Measurements from ENCODE around the gene PAWR. TPM values are rescaled to one million over a fixed set of nuclear protein-coding genes. Genes with fewer than 3 reads are reported as not detected.

The PAWR gene
- total RNA-seq, 2 donors from 2014 or later = 14.2 to 24.3 TPM

DNA sequence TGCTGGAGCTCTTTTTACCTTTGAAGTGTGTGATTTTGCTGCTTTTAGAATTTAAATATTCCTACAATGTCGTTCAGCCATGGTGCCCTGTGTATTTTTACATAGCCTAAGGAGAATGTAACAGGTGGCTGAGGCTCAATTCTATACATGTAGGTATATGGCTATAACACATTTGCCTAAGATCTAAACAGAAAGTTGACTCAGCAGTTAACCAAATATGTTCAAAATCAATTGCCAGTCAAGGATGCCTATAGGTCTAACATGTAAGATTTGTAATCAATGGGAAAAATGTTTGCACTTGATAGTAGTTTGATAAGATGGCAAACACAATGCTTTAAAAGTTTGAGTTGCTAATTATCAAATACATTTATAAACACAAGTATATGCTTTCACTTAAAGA lies 8.2 kb downstream of the PAWR start:
- Histone ChIP-seq H3K27me3 (no peaks in the 10 kb centered on the region), H3K4me3 (no peak overlapping the region), H3K9me3 (no peaks in the 10 kb centered on the region), H3K36me3 (no peaks in the 10 kb centered on the region), H3K27ac (no peak overlapping the region), H3K4me1 (peaks cover 0 to 19% of the 10 kb centered on the region in 2 donors)
- TF ChIP-seq, protein P1, sequence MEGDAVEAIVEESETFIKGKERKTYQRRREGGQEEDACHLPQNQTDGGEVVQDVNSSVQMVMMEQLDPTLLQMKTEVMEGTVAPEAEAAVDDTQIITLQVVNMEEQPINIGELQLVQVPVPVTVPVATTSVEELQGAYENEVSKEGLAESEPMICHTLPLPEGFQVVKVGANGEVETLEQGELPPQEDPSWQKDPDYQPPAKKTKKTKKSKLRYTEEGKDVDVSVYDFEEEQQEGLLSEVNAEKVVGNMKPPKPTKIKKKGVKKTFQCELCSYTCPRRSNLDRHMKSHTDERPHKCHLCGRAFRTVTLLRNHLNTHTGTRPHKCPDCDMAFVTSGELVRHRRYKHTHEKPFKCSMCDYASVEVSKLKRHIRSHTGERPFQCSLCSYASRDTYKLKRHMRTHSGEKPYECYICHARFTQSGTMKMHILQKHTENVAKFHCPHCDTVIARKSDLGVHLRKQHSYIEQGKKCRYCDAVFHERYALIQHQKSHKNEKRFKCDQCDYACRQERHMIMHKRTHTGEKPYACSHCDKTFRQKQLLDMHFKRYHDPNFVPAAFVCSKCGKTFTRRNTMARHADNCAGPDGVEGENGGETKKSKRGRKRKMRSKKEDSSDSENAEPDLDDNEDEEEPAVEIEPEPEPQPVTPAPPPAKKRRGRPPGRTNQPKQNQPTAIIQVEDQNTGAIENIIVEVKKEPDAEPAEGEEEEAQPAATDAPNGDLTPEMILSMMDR (IDR thresholded peaks at IDR 0.05) = no peak
- no peak for DNase-seq (ENCODE audit: low spot score)

DNA sequence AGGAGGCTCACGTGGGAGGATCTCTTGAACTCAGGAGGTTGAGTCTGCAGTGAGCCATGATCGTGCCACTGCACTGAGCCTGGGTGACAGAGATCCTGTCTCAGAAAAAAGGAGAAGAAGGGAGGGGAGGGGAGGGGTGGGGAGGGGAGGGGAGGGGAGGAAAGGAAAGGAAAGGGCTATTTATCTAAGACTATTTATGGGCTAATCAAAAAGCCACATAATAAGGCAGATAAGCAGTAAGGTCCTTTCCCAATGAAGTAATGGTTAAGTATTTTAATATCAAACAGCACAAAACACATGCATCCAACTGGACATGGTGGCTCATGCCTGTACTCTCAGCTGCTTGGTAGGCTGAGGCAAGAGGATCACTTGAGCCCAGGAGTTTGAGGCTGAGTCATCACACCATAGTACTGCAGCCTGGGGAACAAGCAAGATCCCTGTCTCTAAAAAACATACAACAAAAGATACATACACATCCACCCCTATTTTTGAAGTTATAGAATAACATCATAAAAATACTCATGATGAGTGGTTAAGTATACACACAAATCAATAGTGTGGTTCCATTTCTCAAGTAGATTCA lies 9.7 kb downstream of the PAWR start:
- TF ChIP-seq, protein P1 (IDR thresholded peaks at IDR 0.05) = no peak
- peaks cover 0 to 12% of the 10 kb centered on the region in 2 donors for H3K4me1 ChIP-seq
- no peaks in the 10 kb centered on the region for H3K9me3 ChIP-seq
- H3K27me3 ChIP-seq = no peaks in the 10 kb centered on the region
- H3K4me3 ChIP-seq = no peak overlapping the region
- DNase-seq (ENCODE audit: low spot score) = no peak
- H3K27ac ChIP-seq = no peak overlapping the region
- H3K36me3 ChIP-seq = no peaks in the 10 kb centered on the region

DNA sequence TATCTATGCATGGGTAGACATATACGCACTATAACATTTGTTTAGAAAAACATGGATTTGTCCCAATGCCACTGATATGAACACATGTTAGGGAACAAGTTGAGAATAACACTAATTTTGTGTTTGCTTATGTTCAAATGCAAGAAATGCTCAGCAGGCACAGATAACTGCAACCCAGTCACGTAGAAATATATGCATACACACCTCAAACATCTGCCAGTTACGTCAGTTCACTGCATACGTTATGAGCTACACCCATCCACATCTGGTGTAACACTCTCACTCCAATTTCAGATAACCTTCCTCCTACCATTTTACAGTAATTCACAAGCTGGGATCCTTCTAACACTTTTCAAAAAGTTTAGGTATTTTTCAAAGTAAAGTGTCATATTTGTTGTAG lies 10.7 kb downstream of the PAWR start:
- Histone ChIP-seq H3K27me3 (no peaks in the 10 kb centered on the region), H3K4me3 (no peak overlapping the region), H3K4me1 (peaks cover 0 to 9% of the 10 kb centered on the region in 2 donors), H3K27ac (no peak overlapping the region), H3K36me3 (no peaks in the 10 kb centered on the region), H3K9me3 (no peaks in the 10 kb centered on the region)
- DNase-seq (ENCODE audit: low spot score) = no peak
- TF ChIP-seq, protein P1 (IDR thresholded peaks at IDR 0.05) = no peak

DNA sequence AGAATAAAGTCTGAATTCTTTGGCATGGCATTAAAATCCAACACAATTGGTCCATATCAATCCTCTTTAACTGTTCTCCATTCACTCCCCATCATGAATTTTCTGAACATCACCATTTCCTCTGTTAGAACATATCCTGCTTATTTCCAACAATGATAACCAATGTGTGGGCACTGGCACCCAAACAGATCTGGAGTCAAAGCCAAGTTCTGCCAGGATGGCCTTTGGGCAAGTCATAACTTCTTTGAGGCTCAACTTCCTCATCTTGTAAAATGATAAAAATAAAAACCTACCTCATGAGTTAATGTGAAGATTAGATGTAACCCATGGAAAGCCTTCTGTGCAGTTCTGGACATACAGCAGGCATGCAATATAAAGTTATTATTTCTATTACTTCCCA lies 12.5 kb downstream of the PAWR start:
- Histone ChIP-seq H3K27me3 (no peaks in the 10 kb centered on the region), H3K4me3 (no peak overlapping the region), H3K4me1 (peaks cover 0 to 9% of the 10 kb centered on the region in 2 donors), H3K9me3 (no peaks in the 10 kb centered on the region), H3K36me3 (no peaks in the 10 kb centered on the region), H3K27ac (no peak overlapping the region)
- no peak for DNase-seq (ENCODE audit: low spot score)
- TF ChIP-seq, protein P1 (IDR thresholded peaks at IDR 0.05) = no peak

DNA sequence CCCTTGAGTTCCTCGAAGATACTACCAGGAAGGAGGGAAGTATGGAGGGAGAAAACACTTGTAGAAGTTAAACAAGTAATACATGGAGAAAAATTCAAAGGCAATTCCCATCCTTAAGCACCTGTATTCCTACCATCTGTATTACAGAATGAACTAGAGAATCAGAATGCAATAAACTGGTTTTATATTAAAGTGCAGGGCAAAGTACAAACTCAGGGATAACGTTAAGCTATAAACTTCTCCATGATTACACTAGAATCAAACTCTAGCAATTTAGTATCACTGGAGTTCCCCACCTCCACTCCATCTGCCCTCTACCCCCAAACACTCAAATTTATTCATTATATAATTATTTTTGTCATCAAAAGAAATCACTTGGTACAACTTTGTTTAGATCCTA lies 13.1 kb downstream of the PAWR start:
- H3K27me3 ChIP-seq = no peaks in the 10 kb centered on the region
- peaks cover 0 to 9% of the 10 kb centered on the region in 2 donors for H3K4me1 ChIP-seq
- H3K4me3 ChIP-seq = no peak overlapping the region
- no peak for DNase-seq (ENCODE audit: low spot score)
- no peak overlapping the region for H3K27ac ChIP-seq
- H3K9me3 ChIP-seq = no peaks in the 10 kb centered on the region
- TF ChIP-seq, protein P1 (IDR thresholded peaks at IDR 0.05) = no peak
- no peaks in the 10 kb centered on the region for H3K36me3 ChIP-seq

DNA sequence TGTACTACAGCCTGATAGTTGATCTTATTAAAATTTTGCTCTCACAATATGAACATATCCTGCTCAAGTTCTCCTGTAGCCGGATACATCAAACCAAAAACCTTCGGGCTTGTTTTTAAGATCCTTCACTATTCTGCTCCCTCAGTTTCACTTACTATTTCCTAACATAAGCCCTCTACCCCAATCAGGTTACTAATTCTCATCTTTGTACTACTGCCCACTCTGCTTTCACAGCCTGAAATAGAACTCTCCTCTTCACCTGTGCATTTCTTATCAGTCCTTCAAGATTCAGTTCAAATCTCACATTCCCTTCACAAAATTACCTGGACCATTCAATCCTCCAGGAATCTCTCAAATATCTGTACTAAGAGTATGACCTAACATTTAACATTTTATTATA lies 14.2 kb downstream of the PAWR start:
- H3K9me3 ChIP-seq = no peaks in the 10 kb centered on the region
- no peak for DNase-seq (ENCODE audit: low spot score)
- TF ChIP-seq, protein P1 (IDR thresholded peaks at IDR 0.05) = no peak
- no peaks in the 10 kb centered on the region for H3K36me3 ChIP-seq
- no peaks in the 10 kb centered on the region for H3K27me3 ChIP-seq
- H3K4me1 ChIP-seq = peaks cover 0 to 9% of the 10 kb centered on the region in 2 donors
- H3K4me3 ChIP-seq = no peak overlapping the region
- H3K27ac ChIP-seq = no peak overlapping the region

Data from right atrium auricular region (tissue), 2 donors.